Testis (tissue), 3 donors: Measurements from ENCODE around the gene CEP95. TPM values are rescaled to one million over a fixed set of nuclear protein-coding genes. Genes with fewer than 3 reads are reported as not detected.

Experiments used
- DNase-seq: peaks from one replicate; pipeline ENCODE4 v3.0.0-alpha.2; 2019
- H3K27ac ChIP-seq, 2 donors: fragments of 200-600 bp; sonication (generic); one replicate each; pipeline ENCODE4 v1.5.1; 2019
- H3K27me3 ChIP-seq: fragments of 200-600 bp; sonication (generic); one replicate; pipeline ENCODE4 v1.5.1; 2019
- H3K36me3 ChIP-seq: fragments of 200-600 bp; sonication (generic); one replicate; pipeline ENCODE4 v1.5.1; 2017; ENCODE audit warnings: low read depth; ENCODE audit errors: missing control alignments
- H3K4me1 ChIP-seq: fragments of 200-600 bp; sonication (generic); one replicate; pipeline ENCODE4 v1.5.1; 2019
- H3K4me3 ChIP-seq, 2 donors: fragments of 200-600 bp; sonication (generic); one replicate each; pipeline ENCODE4 v1.5.1; 2017 to 2019
- H3K9me3 ChIP-seq: fragments of 200-600 bp; sonication (generic); one replicate; pipeline ENCODE4 v1.5.1; 2017
- CTCF ChIP-seq, 3 experiments: fragments of 450-650 bp in 2 of 3; fragments of 200-600 bp in 1 of 3; sonication (generic) in 1 of 3; IDR thresholded peaks; one replicate each; pipeline ENCODE4 v1.5.1; 2016 to 2019; ENCODE audit warnings: antibody characterized with exemption in 3 of 3, mild to moderate bottlenecking in 2 of 3, moderate library complexity in 1 of 3
- POLR2A ChIP-seq: fragments of 450-650 bp; IDR thresholded peaks from one replicate; pipeline ENCODE4 v1.6.1; 2017; ENCODE audit warnings: antibody characterized with exemption, mild to moderate bottlenecking, moderate library complexity
- WGBS, 2 donors: methylation state at CpG; one replicate each; pipeline ENCODE4 v1.1.5; 2018; 5-methylcytosine and 5-hydroxymethylcytosine counted together
- intact Hi-C: fragments of 100-400 bp; cut with DNase I; formaldehyde crosslinking; loops from one replicate; pipeline ENCODE4 v1.15.1; 2023; ENCODE audit warnings: low total_unique reads
- microRNA-seq, 2 donors: library from miRNA; unstranded; fragments of <30 nt; microRNA quantifications; one replicate each; pipeline ENCODE4, GENCODE V29; 2016; ENCODE audit warnings: borderline number of aligned reads in 2 of 2, borderline replicate concordance in 1 of 2
- polyA plus RNA-seq: library from polyadenylated mRNA; stranded (reverse); fragments of 350-450 nt; fragmentation: Illumina TruSeq; extraction: RNeasy Lipid Tissue Mini Kit (QIAGEN cat#74804); gene quantifications from one replicate; pipeline ENCODE4 v1.2.3, GENCODE V29; 2014; ENCODE audit warnings: low read depth, low replicate concordance; ENCODE audit not compliant: insufficient read depth
- small RNA-seq, 2 donors: library from RNA; depleted of rRNA; stranded (forward); fragments of <200 nt; gene quantifications; one replicate each; pipeline ENCODE3, GENCODE V24; 2016
- total RNA-seq, 2 donors: library from RNA; depleted of rRNA; stranded (reverse); fragments of >200 nt; gene quantifications; one replicate each; pipeline ENCODE4 v1.2.3, GENCODE V29; 2016

CEP95 gene
- total and polyA plus RNA-seq, 3 donors from 2014 or later, result 54.1 to 93.5 (median 73.6) TPM

DNA sequence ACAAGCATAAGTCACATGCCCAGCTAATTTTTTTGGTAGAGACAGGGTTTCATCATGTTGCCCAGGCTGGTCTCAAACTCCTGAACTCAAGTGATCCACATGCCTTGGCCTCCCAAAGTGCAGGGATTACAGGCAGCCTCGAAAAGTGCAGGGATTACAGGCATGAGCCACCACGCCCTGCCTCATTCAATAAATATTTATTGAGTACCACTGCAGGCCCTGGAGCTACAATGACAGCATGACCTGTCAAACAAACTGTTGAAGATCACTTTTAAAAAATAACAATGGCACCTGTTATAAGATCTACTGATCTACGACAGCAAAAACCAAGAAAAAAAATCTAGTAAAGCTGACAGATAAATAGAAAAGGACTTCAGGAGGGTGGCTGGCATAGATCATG, 76.3 kb downstream of the CEP95 start:
- intact Hi-C loops, result no loop called here
- no peaks in the 10 kb centered on the region for H3K36me3 ChIP-seq
- DNase-seq, result no peak
- H3K4me3 ChIP-seq, result no peak overlapping the region
- WGBS, 2 donors, result 89 to 95% methylated on average over 3 of the region's 3 CpGs
- TF ChIP-seq CTCF (IDR thresholded peaks at IDR 0.05) (no peak), POLR2A (no peak)
- H3K27me3 ChIP-seq, result no peaks in the 10 kb centered on the region
- no peaks in the 10 kb centered on the region for H3K9me3 ChIP-seq
- no peak overlapping the region for H3K27ac ChIP-seq
- no peaks in the 10 kb centered on the region for H3K4me1 ChIP-seq

DNA sequence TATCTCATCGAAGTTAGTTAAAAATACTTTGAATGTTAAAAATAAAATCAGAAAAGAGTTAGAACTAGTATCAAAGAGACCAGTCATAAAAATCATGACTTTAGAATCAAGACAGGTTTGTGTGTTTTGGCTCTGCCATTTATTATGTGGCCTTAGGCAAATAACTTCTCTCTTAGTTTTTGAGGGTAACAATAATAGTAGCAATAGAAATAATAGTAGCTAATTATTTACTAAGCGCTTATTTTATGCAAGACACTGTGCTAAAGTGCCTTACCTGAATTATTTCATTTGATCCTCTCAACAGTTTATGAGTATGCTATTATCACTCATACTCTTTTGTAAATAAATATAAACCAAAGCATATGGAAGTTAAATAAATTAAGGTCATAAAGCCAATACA, 78.4 kb downstream of the CEP95 start:
- H3K27ac ChIP-seq, result no peak overlapping the region
- 71% methylated on average over 2 of the region's 2 CpGs for WGBS, 2 donors
- H3K27me3 ChIP-seq, result no peaks in the 10 kb centered on the region
- DNase-seq, result no peak
- no peaks in the 10 kb centered on the region for H3K36me3 ChIP-seq
- H3K9me3 ChIP-seq, result no peaks in the 10 kb centered on the region
- no peak overlapping the region for H3K4me3 ChIP-seq
- TF ChIP-seq CTCF (IDR thresholded peaks at IDR 0.05) (no peak), POLR2A (no peak)
- intact Hi-C loops, result no loop called here
- no peaks in the 10 kb centered on the region for H3K4me1 ChIP-seq

Small RNAs within 50 kb of the gene (microRNA-seq; reads per million reads assigned to microRNA genes)
- gene MIR3064 (14.6 to 15.9 reads per million in 2 donors), gene MIR5047 (0 to 0.70 reads per million in 2 donors)

Small RNAs within 50 kb of the gene (small RNA-seq; reads per million reads assigned to genes)
- 0 reads per million in 2 donors for gene AC009994.1
- gene ATP5MFP4, result 0 reads per million in 2 donors

Other genes with a start within 250 kb of the CEP95 start
- gene TEX2, start 243.7 kb upstream of the CEP95 start, total RNA-seq, result 10 to 100 TPM; 66.0 to 99.9 TPM
- gene TEX2, start 243.7 kb upstream of the CEP95 start, polyA plus RNA-seq, result 136 TPM
- 10 to 100 TPM in 1 of 2 donors, 1 to 10 TPM in 1; 7.7 to 14.7 TPM for gene PECAM1, start 116.1 kb upstream of the CEP95 start, total RNA-seq
- 33.0 TPM for gene PECAM1, start 116.1 kb upstream of the CEP95 start, polyA plus RNA-seq
- 1 to 10 TPM; 3.1 to 5.5 TPM for gene MILR1, start 57.9 kb upstream of the CEP95 start, total RNA-seq
- gene MILR1, start 57.9 kb upstream of the CEP95 start, polyA plus RNA-seq, result 3.7 TPM
- gene POLG2, start 9.9 kb upstream of the CEP95 start, total RNA-seq, result 10 to 100 TPM; 19.0 to 29.7 TPM
- gene POLG2, start 9.9 kb upstream of the CEP95 start, polyA plus RNA-seq, result 47.1 TPM
- gene DDX5, start 688 bp upstream of the CEP95 start, total RNA-seq, result 100 to 1,000 TPM; 557 to 697 TPM
- gene DDX5, start 688 bp upstream of the CEP95 start, polyA plus RNA-seq, result 516 TPM
- gene SMURF2, start 155.3 kb downstream of the CEP95 start, total RNA-seq, result 10 to 100 TPM; 28.9 to 32.2 TPM
- gene SMURF2, start 155.3 kb downstream of the CEP95 start, polyA plus RNA-seq, result 50.0 TPM